ENCODE measurements around the gene ZNF407. TPM values are rescaled to one million over a fixed set of nuclear protein-coding genes. Genes with fewer than 3 reads are reported as not detected.

ZNF407 gene
- total RNA-seq, 2 experiments from 2014 or later: 23.2 to 24.7 TPM

- Histone ChIP-seq H3K4me3 (ENCODE audit: low read length) (no peak overlapping the region), H3K9me3 (ENCODE audit: control insufficient read depth in 1 of 2, insufficient read depth in 1 of 2, low read length in 2 of 2) (no peaks in the 10 kb centered on the region), H3K27me3 (ENCODE audit: control insufficient read depth in 1 of 2, insufficient read depth in 2 of 2, low read length in 2 of 2) (no peaks in the 10 kb centered on the region), H3K36me3 (ENCODE audit: insufficient read depth, low read length) (no peaks in the 10 kb centered on the region), H3K27ac (ENCODE audit: low read depth in 1 of 2, low read length in 2 of 2) (no peak overlapping the region), H3K4me1 (ENCODE audit: insufficient read depth, low read length) (no peaks in the 10 kb centered on the region)
- intact Hi-C loops (cut with DNase I, micrococcal nuclease): no loop called here
- no peak for DNase-seq
- no peak for TF ChIP-seq CTCF (IDR thresholded peaks at IDR 0.05)
- ChIA-PET CTCF (no interaction called here), POLR2A (no interaction called here)
- H3K4me3 Mint-ChIP-seq: no peak overlapping the region
- H3K27ac Mint-ChIP-seq: no peak overlapping the region
- H3K27me3 Mint-ChIP-seq: no peaks in the 10 kb centered on the region
- H3K36me3 Mint-ChIP-seq (ENCODE audit: low read depth): peaks cover 12% of the 10 kb centered on the region
- H3K9me3 Mint-ChIP-seq: no peaks in the 10 kb centered on the region
- no peak for ATAC-seq (ENCODE audit: poor library complexity)
- H3K4me1 Mint-ChIP-seq (ENCODE audit: low read depth): no peaks in the 10 kb centered on the region
Observed at GRCh38 chr18:75041586-75041985, 443.9 kb downstream of the ZNF407 start.

- Histone ChIP-seq H3K36me3 (ENCODE audit: insufficient read depth, low read length) (no peaks in the 10 kb centered on the region), H3K27me3 (ENCODE audit: control insufficient read depth in 1 of 2, insufficient read depth in 2 of 2, low read length in 2 of 2) (no peaks in the 10 kb centered on the region), H3K4me1 (ENCODE audit: insufficient read depth, low read length) (no peaks in the 10 kb centered on the region), H3K4me3 (ENCODE audit: low read length) (no peak overlapping the region), H3K27ac (ENCODE audit: low read depth in 1 of 2, low read length in 2 of 2) (no peak overlapping the region), H3K9me3 (ENCODE audit: control insufficient read depth in 1 of 2, insufficient read depth in 1 of 2, low read length in 2 of 2) (no peaks in the 10 kb centered on the region)
- intact Hi-C loops (cut with DNase I, micrococcal nuclease): no loop called here
- no peak for TF ChIP-seq CTCF (IDR thresholded peaks at IDR 0.05)
- Mint-ChIP-seq H3K4me1 (ENCODE audit: low read depth) (no peaks in the 10 kb centered on the region), H3K4me3 (no peak overlapping the region), H3K27ac (no peak overlapping the region), H3K9me3 (no peaks in the 10 kb centered on the region), H3K36me3 (ENCODE audit: low read depth) (peaks cover 24% of the 10 kb centered on the region), H3K27me3 (no peaks in the 10 kb centered on the region)
- POLR2A ChIA-PET: no interaction called here
- CTCF ChIA-PET: interaction anchor here (1.4 kb wide), 1 partner anchor 15 kb away, joined by 3 read pairs; no protein-coding TSS in a partner anchor
- ATAC-seq (ENCODE audit: poor library complexity): no peak
- no peak for DNase-seq
Observed at GRCh38 chr18:75043478-75043877, 445.8 kb downstream of the ZNF407 start.

- no peaks in the 10 kb centered on the region for H3K9me3 ChIP-seq (ENCODE audit: control insufficient read depth in 1 of 2, insufficient read depth in 1 of 2, low read length in 2 of 2)
- H3K36me3 ChIP-seq (ENCODE audit: insufficient read depth, low read length): no peaks in the 10 kb centered on the region
- peaks cover 25% of the 10 kb centered on the region for H3K36me3 Mint-ChIP-seq (ENCODE audit: low read depth)
- no peaks in the 10 kb centered on the region for H3K4me1 ChIP-seq (ENCODE audit: insufficient read depth, low read length)
- H3K4me3 Mint-ChIP-seq: no peak overlapping the region
- no peak for TF ChIP-seq CTCF (IDR thresholded peaks at IDR 0.05)
- no peak overlapping the region for H3K27ac Mint-ChIP-seq
- no peak overlapping the region for H3K27ac ChIP-seq (ENCODE audit: low read depth in 1 of 2, low read length in 2 of 2)
- no peaks in the 10 kb centered on the region for H3K27me3 Mint-ChIP-seq
- H3K9me3 Mint-ChIP-seq: no peaks in the 10 kb centered on the region
- H3K4me3 ChIP-seq (ENCODE audit: low read length): no peak overlapping the region
- intact Hi-C loops (cut with DNase I, micrococcal nuclease): no loop called here
- no peak for ATAC-seq (ENCODE audit: poor library complexity)
- DNase-seq: no peak
- no peaks in the 10 kb centered on the region for H3K4me1 Mint-ChIP-seq (ENCODE audit: low read depth)
- CTCF ChIA-PET: interaction anchor here (1.4 kb wide), 1 partner anchor 14 kb away, joined by 3 read pairs; no protein-coding TSS in a partner anchor
- H3K27me3 ChIP-seq (ENCODE audit: control insufficient read depth in 1 of 2, insufficient read depth in 2 of 2, low read length in 2 of 2): no peaks in the 10 kb centered on the region
- POLR2A ChIA-PET: no interaction called here
Observed at GRCh38 chr18:75044296-75044695, 446.6 kb downstream of the ZNF407 start.
